Measurements from ENCODE around the gene MGAT5. TPM values are rescaled to one million over a fixed set of nuclear protein-coding genes. Genes with fewer than 3 reads are reported as not detected.

MGAT5 gene
- total and polyA plus RNA-seq, 4 donors, result 6.1 to 49.7 (median 22.1) TPM

- no peak overlapping the region for H3K27ac ChIP-seq (ENCODE audit: low read depth in 1 of 2, low read length in 2 of 2)
- 59 to 65% methylated on average over 3 of the region's 3 CpGs for WGBS, 2 donors
- no peaks in the 10 kb centered on the region for H3K27me3 ChIP-seq (ENCODE audit: control insufficient read depth in 1 of 2, insufficient read depth in 2 of 2, low read length in 1 of 2)
- peaks cover 0 to 4% of the 10 kb centered on the region in 2 donors for H3K36me3 ChIP-seq (ENCODE audit: control insufficient read depth in 1 of 2, insufficient read depth in 2 of 2, low read length in 1 of 2)
- no peaks in the 10 kb centered on the region for H3K9me3 ChIP-seq (ENCODE audit: control insufficient read depth, low read length)
- no peak overlapping the region for H3K4me3 ChIP-seq (ENCODE audit: low read length in 2 of 2)
- DNase-seq, result no peak
- intact Hi-C loops (cut with DNase I), result no loop called here
- H3K4me1 ChIP-seq (ENCODE audit: control insufficient read depth in 1 of 2, insufficient read depth in 2 of 2, low read length in 2 of 2), result peaks cover 2 to 6% of the 10 kb centered on the region in 2 donors
- ATAC-seq (ENCODE audit: low FRiP score), result no peak
Observed at GRCh38 chr2:134405611-134406081, 151.8 kb downstream of the MGAT5 start.

GRCh38 chr2:134406311-134406710, 152.4 kb downstream of the MGAT5 start:
- Histone ChIP-seq H3K36me3 (ENCODE audit: control insufficient read depth in 1 of 2, insufficient read depth in 2 of 2, low read length in 1 of 2) (peaks cover 0 to 4% of the 10 kb centered on the region in 2 donors), H3K27me3 (ENCODE audit: control insufficient read depth in 1 of 2, insufficient read depth in 2 of 2, low read length in 1 of 2) (no peaks in the 10 kb centered on the region), H3K4me1 (ENCODE audit: control insufficient read depth in 1 of 2, insufficient read depth in 2 of 2, low read length in 2 of 2) (peaks cover under 1 to 2% of the 10 kb centered on the region in 2 donors), H3K4me3 (ENCODE audit: low read length in 2 of 2) (no peak overlapping the region), H3K27ac (ENCODE audit: low read depth in 1 of 2, low read length in 2 of 2) (no peak overlapping the region), H3K9me3 (ENCODE audit: control insufficient read depth, low read length) (no peaks in the 10 kb centered on the region)
- 95 to 97% methylated on average over 5 of the region's 5 CpGs for WGBS, 2 donors
- no peak for ATAC-seq (ENCODE audit: low FRiP score)
- DNase-seq, result no peak
- intact Hi-C loops (cut with DNase I), result no loop called here

- Histone ChIP-seq H3K36me3 (ENCODE audit: control insufficient read depth in 1 of 2, insufficient read depth in 2 of 2, low read length in 1 of 2) (peaks cover 0 to 4% of the 10 kb centered on the region in 2 donors), H3K27ac (ENCODE audit: low read depth in 1 of 2, low read length in 2 of 2) (no peak overlapping the region), H3K4me3 (ENCODE audit: low read length in 2 of 2) (no peak overlapping the region), H3K27me3 (ENCODE audit: control insufficient read depth in 1 of 2, insufficient read depth in 2 of 2, low read length in 1 of 2) (no peaks in the 10 kb centered on the region), H3K4me1 (ENCODE audit: control insufficient read depth in 1 of 2, insufficient read depth in 2 of 2, low read length in 2 of 2) (no peaks in the 10 kb centered on the region), H3K9me3 (ENCODE audit: control insufficient read depth, low read length) (no peaks in the 10 kb centered on the region)
- no peak for ATAC-seq (ENCODE audit: low FRiP score)
- intact Hi-C loops (cut with DNase I), result no loop called here
- WGBS, 2 donors, result 76 to 98% methylated on average over 3 of the region's 3 CpGs
- no peak for DNase-seq
Observed at GRCh38 chr2:134406736-134407135, 152.9 kb downstream of the MGAT5 start.

GRCh38 chr2:134407154-134407890, 153.4 kb downstream of the MGAT5 start:
- intact Hi-C loops (cut with DNase I), result no loop called here
- 96 to 97% methylated on average over 4 of the region's 4 CpGs for WGBS, 2 donors

GRCh38 chr2:134408386-134408785, 154.5 kb downstream of the MGAT5 start:
- ATAC-seq (ENCODE audit: low FRiP score), result no peak
- intact Hi-C loops (cut with DNase I), result no loop called here
- no peak overlapping the region for H3K27ac ChIP-seq (ENCODE audit: low read depth in 1 of 2, low read length in 2 of 2)

More at GRCh38 chr2:134407154-134407890, 153.4 kb downstream of the MGAT5 start:
- no peaks in the 10 kb centered on the region for H3K4me1 ChIP-seq (ENCODE audit: control insufficient read depth in 1 of 2, insufficient read depth in 2 of 2, low read length in 2 of 2)
- H3K27me3 ChIP-seq (ENCODE audit: control insufficient read depth in 1 of 2, insufficient read depth in 2 of 2, low read length in 1 of 2), result no peaks in the 10 kb centered on the region
- no peak overlapping the region for H3K4me3 ChIP-seq (ENCODE audit: low read length in 2 of 2)
- no peaks in the 10 kb centered on the region for H3K9me3 ChIP-seq (ENCODE audit: control insufficient read depth, low read length)
- ATAC-seq (ENCODE audit: low FRiP score) (no peak), DNase-seq (no peak)
- no peak overlapping the region for H3K27ac ChIP-seq (ENCODE audit: low read depth in 1 of 2, low read length in 2 of 2)
- peaks cover 0 to 4% of the 10 kb centered on the region in 2 donors for H3K36me3 ChIP-seq (ENCODE audit: control insufficient read depth in 1 of 2, insufficient read depth in 2 of 2, low read length in 1 of 2)

GRCh38 chr2:134408791-134409190, 154.9 kb downstream of the MGAT5 start:
- H3K4me1 ChIP-seq (ENCODE audit: control insufficient read depth in 1 of 2, insufficient read depth in 2 of 2, low read length in 2 of 2), result no peaks in the 10 kb centered on the region
- no peak overlapping the region for H3K4me3 ChIP-seq (ENCODE audit: low read length in 2 of 2)
- intact Hi-C loops (cut with DNase I), result no loop called here
- H3K27ac ChIP-seq (ENCODE audit: low read depth in 1 of 2, low read length in 2 of 2), result no peak overlapping the region
- H3K36me3 ChIP-seq (ENCODE audit: control insufficient read depth in 1 of 2, insufficient read depth in 2 of 2, low read length in 1 of 2), result peaks cover 0 to 2% of the 10 kb centered on the region in 2 donors
- no peaks in the 10 kb centered on the region for H3K27me3 ChIP-seq (ENCODE audit: control insufficient read depth in 1 of 2, insufficient read depth in 2 of 2, low read length in 1 of 2)
- no peak for ATAC-seq (ENCODE audit: low FRiP score)
- 61 to 64% methylated on average over 3 of the region's 3 CpGs for WGBS, 2 donors
- H3K9me3 ChIP-seq (ENCODE audit: control insufficient read depth, low read length), result no peaks in the 10 kb centered on the region
- DNase-seq, result no peak

More at GRCh38 chr2:134408386-134408785, 154.5 kb downstream of the MGAT5 start:
- no peak for DNase-seq
- Histone ChIP-seq H3K4me3 (ENCODE audit: low read length in 2 of 2) (no peak overlapping the region), H3K27me3 (ENCODE audit: control insufficient read depth in 1 of 2, insufficient read depth in 2 of 2, low read length in 1 of 2) (no peaks in the 10 kb centered on the region), H3K9me3 (ENCODE audit: control insufficient read depth, low read length) (no peaks in the 10 kb centered on the region), H3K4me1 (ENCODE audit: control insufficient read depth in 1 of 2, insufficient read depth in 2 of 2, low read length in 2 of 2) (no peaks in the 10 kb centered on the region), H3K36me3 (ENCODE audit: control insufficient read depth in 1 of 2, insufficient read depth in 2 of 2, low read length in 1 of 2) (peaks cover 0 to 2% of the 10 kb centered on the region in 2 donors)
- WGBS, 2 donors, result 70 to 71% methylated on average over 3 of the region's 3 CpGs

GRCh38 chr2:134410006-134410405, 156.1 kb downstream of the MGAT5 start:
- H3K4me3 ChIP-seq (ENCODE audit: low read length in 2 of 2), result no peak overlapping the region
- ATAC-seq (ENCODE audit: low FRiP score) (no peak), DNase-seq (no peak)
- no peaks in the 10 kb centered on the region for H3K9me3 ChIP-seq (ENCODE audit: control insufficient read depth, low read length)
- H3K27me3 ChIP-seq (ENCODE audit: control insufficient read depth in 1 of 2, insufficient read depth in 2 of 2, low read length in 1 of 2), result no peaks in the 10 kb centered on the region
- no peak overlapping the region for H3K27ac ChIP-seq (ENCODE audit: low read depth in 1 of 2, low read length in 2 of 2)
- WGBS, 2 donors, result 87 to 91% methylated on average over 2 of the region's 2 CpGs
- H3K4me1 ChIP-seq (ENCODE audit: control insufficient read depth in 1 of 2, insufficient read depth in 2 of 2, low read length in 2 of 2), result no peaks in the 10 kb centered on the region
- H3K36me3 ChIP-seq (ENCODE audit: control insufficient read depth in 1 of 2, insufficient read depth in 2 of 2, low read length in 1 of 2), result peaks cover 0 to 2% of the 10 kb centered on the region in 2 donors
- intact Hi-C loops (cut with DNase I), result loop anchor here (5.0 kb wide), 3 partner anchors 33 to 293 kb away; no protein-coding TSS in a partner anchor

- H3K27ac ChIP-seq (ENCODE audit: low read depth in 1 of 2, low read length in 2 of 2), result no peak overlapping the region
- no peaks in the 10 kb centered on the region for H3K27me3 ChIP-seq (ENCODE audit: control insufficient read depth in 1 of 2, insufficient read depth in 2 of 2, low read length in 1 of 2)
- no peaks in the 10 kb centered on the region for H3K9me3 ChIP-seq (ENCODE audit: control insufficient read depth, low read length)
- no peaks in the 10 kb centered on the region for H3K4me1 ChIP-seq (ENCODE audit: control insufficient read depth in 1 of 2, insufficient read depth in 2 of 2, low read length in 2 of 2)
- no peak overlapping the region for H3K4me3 ChIP-seq (ENCODE audit: low read length in 2 of 2)
- peaks cover 0 to 2% of the 10 kb centered on the region in 2 donors for H3K36me3 ChIP-seq (ENCODE audit: control insufficient read depth in 1 of 2, insufficient read depth in 2 of 2, low read length in 1 of 2)
- DNase-seq, result no peak
- 59 to 63% methylated on average over 5 of the region's 5 CpGs for WGBS, 2 donors
- peak; percentile 13 for ATAC-seq (ENCODE audit: low FRiP score)
- intact Hi-C loops (cut with DNase I), result loop anchor here (5.0 kb wide), 3 partner anchors 34 to 294 kb away; no protein-coding TSS in a partner anchor
Observed at GRCh38 chr2:134410831-134411231, 157.0 kb downstream of the MGAT5 start.
